NCI-H2081 (cell line): Measurements from ENCODE around the gene LIG4.

Experiments used
- DNase-seq, 2 experiments: peaks; one replicate each; lab custom pipeline; 2025; lab: John Stamatoyannopoulos, UW

LIG4 gene

DNA sequence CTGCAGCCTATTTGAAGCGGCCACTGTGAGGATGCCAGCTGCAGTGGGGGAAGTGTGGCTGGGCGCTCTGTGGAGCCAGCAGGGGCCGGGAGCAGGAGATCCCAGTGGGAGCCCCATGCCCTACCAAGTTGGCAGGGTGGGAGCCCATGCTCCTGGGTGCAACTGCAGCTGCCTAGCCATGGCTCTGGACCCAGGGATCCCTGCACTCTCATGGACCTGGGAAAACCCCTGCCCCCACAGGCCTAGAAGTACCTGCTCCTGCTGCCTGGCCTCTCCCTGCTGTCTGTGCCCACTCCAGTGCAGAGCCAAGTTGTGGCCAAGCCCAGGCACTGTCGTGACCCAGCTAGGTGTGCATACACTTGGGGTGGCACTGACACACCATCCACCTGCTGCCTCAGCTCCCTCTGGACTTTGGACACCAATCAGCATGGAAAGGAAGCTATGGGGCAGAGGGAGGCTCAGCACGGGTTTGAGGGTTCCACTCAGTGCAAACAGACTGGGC lies 20.9 kb downstream of the LIG4 start:
- DNase-seq: no peak

DNA sequence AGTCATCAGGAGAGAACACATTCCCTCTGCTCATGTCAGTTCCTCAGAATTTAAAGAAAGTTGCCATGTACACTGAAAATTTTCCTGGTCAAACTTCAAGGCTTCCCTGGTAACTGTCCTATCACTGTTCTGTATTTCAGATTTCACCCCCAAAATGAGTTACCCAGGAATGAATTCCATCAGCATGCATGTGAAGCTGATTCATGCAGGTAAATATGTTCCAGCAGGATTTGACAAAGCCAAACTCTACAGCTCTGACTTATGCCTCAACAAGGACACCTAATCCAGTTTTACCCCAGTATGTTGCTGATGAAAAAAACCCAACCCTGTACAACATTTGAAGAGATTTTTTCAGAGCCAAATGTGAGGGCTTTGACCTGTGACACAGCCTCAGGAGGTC lies 21.5 kb downstream of the LIG4 start:
- no peak for DNase-seq

- no peak for DNase-seq
These were observed 24.4 kb downstream of the LIG4 start for GRCh38 chr13:108190897-108191296.

- DNase-seq: no peak
These were observed 27.1 kb downstream of the LIG4 start for GRCh38 chr13:108188260-108188659.

DNA sequence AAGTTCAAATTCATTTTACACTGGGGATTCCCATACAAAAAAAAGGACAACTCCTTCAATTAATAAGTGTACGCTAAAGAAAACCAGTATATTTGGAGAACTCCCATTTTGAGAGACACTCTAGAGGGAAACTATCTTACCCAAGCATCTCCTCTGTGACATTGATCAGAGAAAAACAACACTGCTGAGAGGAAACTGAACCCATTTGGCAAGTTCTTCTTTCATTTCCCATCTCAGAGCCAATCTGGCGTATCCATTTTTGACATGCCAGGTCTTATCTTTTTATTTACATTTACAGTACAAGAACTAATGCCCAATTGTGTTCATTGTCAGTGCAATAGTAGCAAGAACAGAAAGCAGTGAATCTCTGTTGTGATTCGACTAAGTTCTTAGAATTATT lies 30.1 kb downstream of the LIG4 start:
- DNase-seq: no peak

DNA sequence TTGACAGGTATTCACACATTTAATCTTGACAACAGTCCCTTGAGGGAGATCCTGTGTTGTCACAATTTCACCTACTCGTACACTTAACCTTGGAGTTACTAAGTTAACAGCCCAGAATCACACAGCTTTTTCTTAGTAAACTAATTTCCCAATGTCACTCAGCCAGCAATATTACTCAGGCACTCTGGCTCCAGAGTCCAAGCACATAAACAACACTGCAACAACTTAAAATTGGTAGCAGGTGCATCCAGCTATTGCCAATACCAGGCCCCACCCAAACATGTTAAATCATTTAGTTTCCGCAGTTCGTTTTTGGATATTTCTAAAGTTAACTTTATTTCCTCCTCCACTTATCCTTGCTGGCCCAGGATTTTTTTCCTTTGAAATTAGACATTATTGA lies 32.7 kb downstream of the LIG4 start:
- no peak for DNase-seq

DNA sequence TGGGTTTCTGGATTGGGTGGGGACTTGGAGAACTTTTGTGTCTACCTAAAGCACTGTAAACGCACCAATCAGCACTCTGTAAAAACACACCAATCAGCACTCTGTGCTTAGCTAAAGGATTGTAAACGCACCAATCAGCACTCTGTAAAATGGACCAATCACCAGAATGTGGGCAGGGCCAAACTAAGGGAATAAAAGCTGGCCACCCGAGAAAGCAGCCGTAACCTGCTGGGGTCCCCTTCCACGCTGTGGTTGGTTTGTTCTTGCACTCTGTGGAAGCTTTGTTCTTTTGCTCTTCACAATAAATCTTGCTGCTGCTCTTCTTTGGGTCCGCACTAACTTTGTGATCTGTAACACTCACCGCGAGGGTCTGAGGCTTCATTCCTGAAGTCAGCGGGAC lies 37.3 kb downstream of the LIG4 start:
- no peak for DNase-seq

- peak in 1 of 2 experiments; percentile 26 for DNase-seq
These were observed 38.6 kb downstream of the LIG4 start for GRCh38 chr13:108176685-108177274.

DNA sequence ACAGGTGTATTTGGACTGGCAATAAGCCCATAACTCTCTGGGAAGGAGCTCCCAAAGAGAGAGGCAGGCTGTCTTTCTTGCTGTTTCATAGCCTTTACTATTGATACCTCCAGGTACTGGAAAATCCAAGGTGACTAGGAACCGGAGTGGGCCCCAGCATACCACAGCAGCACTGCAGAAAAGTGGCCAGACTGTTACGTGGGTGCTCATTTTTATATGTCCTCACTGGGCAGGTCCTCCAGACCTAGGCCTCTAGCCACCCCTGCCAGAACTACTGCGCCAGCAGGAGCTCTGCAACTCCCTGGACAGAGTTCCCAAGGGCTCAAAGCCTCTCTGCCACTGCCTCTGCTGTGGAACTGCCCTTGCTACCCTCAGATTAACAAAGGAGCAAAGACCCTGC lies 46.4 kb downstream of the LIG4 start:
- no peak for DNase-seq

GRCh38 chr13:108166078-108166477 lies 49.3 kb downstream of the LIG4 start:
- no peak for DNase-seq

DNA sequence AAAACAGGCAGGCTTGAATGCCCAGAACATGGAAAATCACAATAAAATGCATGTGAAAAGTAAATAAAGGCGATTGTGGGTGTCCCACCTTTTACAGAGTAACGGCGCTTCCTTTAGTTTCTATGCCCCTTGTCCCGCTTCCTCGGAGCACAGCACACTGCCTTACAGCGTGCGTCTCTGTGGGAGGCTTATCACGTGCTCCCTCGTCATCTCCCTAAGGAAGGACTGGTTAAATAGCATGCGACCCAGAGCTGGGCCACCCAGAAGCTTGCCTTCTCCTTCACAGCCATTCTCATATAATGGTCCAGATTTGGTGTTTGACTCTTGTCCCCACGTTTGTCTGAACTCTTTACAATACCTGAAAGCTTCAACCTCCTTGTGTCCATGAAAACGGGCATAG lies 56.6 kb downstream of the LIG4 start:
- no peak for DNase-seq
